Heart right ventricle (tissue), 16 donors: Measurements from ENCODE around the gene CAMKMT. TPM values are rescaled to one million over a fixed set of nuclear protein-coding genes. Genes with fewer than 3 reads are reported as not detected.
A peak's percentile ranks its signal among the peaks of the same experiment; 100 is the strongest.

Experiments used
- ATAC-seq, 8 donors: fragments of 200-7000 bp; cut with Tn5 transposase; one replicate each; pipeline ENCODE4 v1.9.1; 2020; ENCODE audit warnings: mild to moderate bottlenecking in 8 of 8, moderate library complexity in 8 of 8, moderate number of reproducible peaks in 1 of 8
- DNase-seq, 2 donors: peaks; one replicate each; pipeline ENCODE4 v3.0.0-alpha.2; 2020
- H3K27ac ChIP-seq, 10 donors: fragments of 200-600 bp; sonication (generic) in 2 of 10; one replicate each; pipeline versions ENCODE4 v1.5.0 to v1.8.0; 2020 to 2022; ENCODE audit warnings: mild to moderate bottlenecking in 3 of 10
- H3K27me3 ChIP-seq, 7 donors: fragments of 200-600 bp; one replicate each; pipeline ENCODE4 v1.8.0; 2021 to 2022; ENCODE audit warnings: mild to moderate bottlenecking in 2 of 7
- H3K36me3 ChIP-seq, 9 donors: fragments of 200-600 bp; sonication (generic) in 1 of 9; one replicate each; pipeline versions ENCODE4 v1.5.0 to v1.8.0; 2020 to 2022; ENCODE audit warnings: mild to moderate bottlenecking in 2 of 9
- H3K4me1 ChIP-seq, 9 donors: fragments of 200-600 bp; sonication (generic) in 1 of 9; one replicate each; pipeline versions ENCODE4 v1.5.0 to v1.8.0; 2020 to 2022; ENCODE audit warnings: mild to moderate bottlenecking in 4 of 9
- H3K4me3 ChIP-seq, 10 donors: fragments of 200-600 bp; sonication (generic) in 2 of 10; one replicate each; pipeline versions ENCODE4 v1.5.0 to v1.8.0; 2020 to 2022; ENCODE audit warnings: mild to moderate bottlenecking in 7 of 10, moderate library complexity in 2 of 10
- H3K9me3 ChIP-seq, 11 donors: fragments of 200-600 bp in 10 of 11; sonication (generic) in 2 of 11; one replicate each; pipeline versions ENCODE4 v1.5.0 to v1.8.0; 2013 to 2022; ENCODE audit warnings: mild to moderate bottlenecking in 2 of 11, control low read depth in 1 of 11, moderate library complexity in 1 of 11
- CTCF ChIP-seq, 9 donors: fragments of 200-600 bp; sonication (generic) in 2 of 9; IDR thresholded peaks; one replicate each; pipeline versions ENCODE4 v1.5.0 to v1.8.0; 2021 to 2022; ENCODE audit warnings: antibody characterized with exemption in 9 of 9, mild to moderate bottlenecking in 5 of 9, moderate library complexity in 1 of 9
- WGBS, 2 donors: extraction: QIAGEN DNeasy Blood & Tissue Kit; methylation state at CpG; one replicate each; pipeline ENCODE4 v1.1.7; 2013; ENCODE audit warnings: inconsistent platforms in 1 of 2; 5-methylcytosine and 5-hydroxymethylcytosine counted together
- intact Hi-C, 10 donors: fragments of 100-400 bp; cut with DNase I; formaldehyde crosslinking; loops; one replicate each; pipeline versions ENCODE4 v1.11.1 to v1.14.2; 2022
- polyA plus RNA-seq, 2 donors: library from polyadenylated mRNA; stranded (reverse); fragments of 200-250 nt; gene quantifications; one replicate each; pipeline ENCODE4 v1.2.3, GENCODE V29; 2013
- total RNA-seq, 10 donors: library from RNA; stranded (reverse); fragmentation: NEBNext Ultra II Directional in 3 of 10; extraction: Animal tissue kit (Norgen Biotek cat#: 25700) in 3 of 10; gene quantifications; one replicate each; pipeline versions ENCODE4 v1.2.1 to v1.2.4, GENCODE V29; 2021 to 2023
- donor health status: Arrhythmogenic right ventricular cardiomyopathy.
- donor health status: ischemic (EF 13 %, LVEDD 7.1; RV severe dilation, severe dysfunction).
- donor health status: healthy with polysubstance abuse.
- donor health status: DM: no; HTN: yes; CAD: no.
- donor health status: DM: no; HTN: no; CAD: no.
- donor health status: ischemic (EF 25% LVEDD 6.9; RV normal size, moderate dysfunction).
- donor health status: ischemic (EF 25% LVEDD 5.7; RV mildly dilated, moderate dysfunction).
- donor health status: healthy.
- donor health status: DM: yes; HTN: yes; CAD: no.
- donor health status: Ischemic cardiomyopathy.
- donor health status: ischemic (EF 35%, LVEDD 5.7; RV mildly dilated, moderate dysfunction).
- donor health status: nonischemic (EF 11% LVEDD 7.7; RV severe dilation, severe dysfunction).
- donor health status: DM: yes; HTN: yes; CAD: no.
- donor health status: PGD.
- donor health status: ischemic (EF 29% LVEDD 5.4; RV normal size, mild dysfunction).
- donor health status: nonischemic (EF 23%, LVEDD 6.1; RV moderate dilation, normal function).

Gene CAMKMT
- total and polyA plus RNA-seq, 12 donors: 4.1 to 6.4 (median 4.8) TPM

DNA sequence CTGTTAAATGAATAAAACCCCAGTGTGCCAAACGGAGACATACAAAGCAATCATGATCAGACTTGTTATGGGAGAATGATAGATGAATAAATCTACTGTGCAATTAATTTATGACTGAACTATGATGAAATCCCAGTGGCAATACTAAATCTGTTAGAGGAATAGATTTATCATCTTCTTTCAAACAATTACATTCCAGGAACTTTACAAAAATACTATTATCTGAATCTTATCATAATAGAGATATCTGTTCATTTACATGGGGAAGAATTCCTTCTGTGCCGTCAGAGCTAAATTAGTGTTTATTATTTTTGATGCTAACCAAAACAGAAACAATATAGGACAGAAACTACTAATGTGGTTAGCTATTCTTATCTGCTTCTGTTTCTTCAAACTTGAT lies 208.5 kb downstream of the CAMKMT start:
- intact Hi-C loops: loop anchor here in 1 of 10 donors (10.0 kb wide), 1 partner anchor 95 kb away; no protein-coding TSS in a partner anchor
- DNase-seq (no peak), ATAC-seq (no peak)
- TF ChIP-seq CTCF (IDR thresholded peaks at IDR 0.05): no peak
- no peaks in the 10 kb centered on the region for H3K9me3 ChIP-seq
- no peak overlapping the region for H3K4me3 ChIP-seq
- 81% methylated on average over 2 of the region's 2 CpGs for WGBS, 2 donors
- H3K4me1 ChIP-seq: no peaks in the 10 kb centered on the region
- no peaks in the 10 kb centered on the region for H3K36me3 ChIP-seq
- H3K27me3 ChIP-seq: no peaks in the 10 kb centered on the region
- H3K27ac ChIP-seq: no peak overlapping the region

GRCh38 chr2:44570777-44571176 lies 209.0 kb downstream of the CAMKMT start:
- intact Hi-C loops: loop anchor here in 1 of 10 donors (10.0 kb wide), 1 partner anchor 94 kb away; no protein-coding TSS in a partner anchor

GRCh38 chr2:44572196-44572900 lies 210.6 kb downstream of the CAMKMT start:
- no peak overlapping the region for H3K27ac ChIP-seq
- TF ChIP-seq CTCF (IDR thresholded peaks at IDR 0.05): no peak
- H3K27me3 ChIP-seq: no peaks in the 10 kb centered on the region
- DNase-seq (no peak), ATAC-seq (peak in 2 of 8 donors; percentile 47 to 53)
- WGBS, 2 donors: 92 to 94% methylated on average over 8 of the region's 8 CpGs
- H3K4me3 ChIP-seq: no peak overlapping the region
- no peaks in the 10 kb centered on the region for H3K4me1 ChIP-seq
- intact Hi-C loops: loop anchor here in 1 of 10 donors (10.0 kb wide), 1 partner anchor 92 kb away; no protein-coding TSS in a partner anchor
- H3K36me3 ChIP-seq: no peaks in the 10 kb centered on the region
- H3K9me3 ChIP-seq: no peaks in the 10 kb centered on the region

More at GRCh38 chr2:44570777-44571176, 209.0 kb downstream of the CAMKMT start:
- DNase-seq (no peak), ATAC-seq (no peak)
- no peaks in the 10 kb centered on the region for H3K27me3 ChIP-seq
- H3K4me3 ChIP-seq: no peak overlapping the region
- H3K4me1 ChIP-seq: no peaks in the 10 kb centered on the region
- no peak for TF ChIP-seq CTCF (IDR thresholded peaks at IDR 0.05)
- H3K36me3 ChIP-seq: no peaks in the 10 kb centered on the region
- 85 to 86% methylated on average over 4 of the region's 4 CpGs for WGBS, 2 donors
- H3K27ac ChIP-seq: no peak overlapping the region
- H3K9me3 ChIP-seq: no peaks in the 10 kb centered on the region

GRCh38 chr2:44573996-44574395 lies 212.2 kb downstream of the CAMKMT start:
- no peak for TF ChIP-seq CTCF (IDR thresholded peaks at IDR 0.05)
- WGBS, 2 donors: 90 to 93% methylated on average over 5 of the region's 5 CpGs
- DNase-seq (no peak), ATAC-seq (no peak)
- Histone ChIP-seq H3K9me3 (no peaks in the 10 kb centered on the region), H3K4me1 (peaks cover 0 to 11% (median 0%) of the 10 kb centered on the region in 9 donors), H3K27ac (no peak overlapping the region), H3K36me3 (no peaks in the 10 kb centered on the region), H3K4me3 (no peak overlapping the region), H3K27me3 (no peaks in the 10 kb centered on the region)
- intact Hi-C loops: loop anchor here in 1 of 10 donors (10.0 kb wide), 1 partner anchor 91 kb away; no protein-coding TSS in a partner anchor
